ENCODE measurements around the gene TMEM242. TPM values are rescaled to one million over a fixed set of nuclear protein-coding genes. Genes with fewer than 3 reads are reported as not detected.
"Not testable (repeated sequence)": the region's sequence is repeated elsewhere in the genome, so short reads cannot be mapped to it uniquely, and the experiment has no call there.

The TMEM242 gene
- total RNA-seq, 3 donors from 2014 or later: 10.0 to 14.1 (median 13.4) TPM

- no peak overlapping the region for H3K4me3 ChIP-seq
- intact Hi-C loops (cut with DNase I, micrococcal nuclease): loop anchor here (5.0 to 10.0 kb wide), 2 partner anchors 284 to 351 kb away; no protein-coding TSS in a partner anchor
- no peak for TF ChIP-seq CTCF (IDR thresholded peaks at IDR 0.05)
- no peaks in the 10 kb centered on the region for H3K9me3 ChIP-seq
- H3K4me1 ChIP-seq (ENCODE audit: low read depth): no peaks in the 10 kb centered on the region
- DNase-seq (no peak), ATAC-seq (no peak)
- H3K36me3 ChIP-seq (ENCODE audit: low read depth): no peaks in the 10 kb centered on the region
These were observed 9.5 kb downstream of the TMEM242 start for GRCh38 chr6:157313531-157314467.

DNA sequence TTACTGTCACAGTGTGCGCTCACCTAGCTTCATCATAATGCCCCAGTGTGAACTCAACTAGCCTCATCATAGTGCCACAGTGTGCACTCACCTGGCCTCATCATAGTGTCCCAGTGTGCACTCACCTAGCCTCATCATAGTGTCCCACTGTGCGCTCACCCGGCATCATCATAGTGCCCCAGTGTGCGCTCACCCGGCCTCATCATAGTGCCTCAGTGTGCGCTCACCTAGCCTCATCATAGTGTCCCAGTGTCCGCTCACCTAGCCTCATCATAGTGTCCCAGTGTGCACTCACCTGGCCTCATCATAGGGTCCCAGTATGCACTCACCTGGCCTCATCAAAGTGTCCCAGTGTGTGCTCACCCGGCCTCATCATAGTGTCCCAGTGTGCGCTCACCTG, 10.6 kb downstream of the TMEM242 start:
- intact Hi-C loops (cut with DNase I, micrococcal nuclease): loop anchor here (5.0 to 10.0 kb wide), 2 partner anchors 285 to 352 kb away; no protein-coding TSS in a partner anchor
- no peak for TF ChIP-seq CTCF (IDR thresholded peaks at IDR 0.05)
- DNase-seq (no peak), ATAC-seq (no peak)
- no peaks in the 10 kb centered on the region for H3K4me1 ChIP-seq (ENCODE audit: low read depth)
- H3K4me3 ChIP-seq: no peak overlapping the region
- H3K36me3 ChIP-seq (ENCODE audit: low read depth): no peaks in the 10 kb centered on the region
- no peaks in the 10 kb centered on the region for H3K9me3 ChIP-seq

DNA sequence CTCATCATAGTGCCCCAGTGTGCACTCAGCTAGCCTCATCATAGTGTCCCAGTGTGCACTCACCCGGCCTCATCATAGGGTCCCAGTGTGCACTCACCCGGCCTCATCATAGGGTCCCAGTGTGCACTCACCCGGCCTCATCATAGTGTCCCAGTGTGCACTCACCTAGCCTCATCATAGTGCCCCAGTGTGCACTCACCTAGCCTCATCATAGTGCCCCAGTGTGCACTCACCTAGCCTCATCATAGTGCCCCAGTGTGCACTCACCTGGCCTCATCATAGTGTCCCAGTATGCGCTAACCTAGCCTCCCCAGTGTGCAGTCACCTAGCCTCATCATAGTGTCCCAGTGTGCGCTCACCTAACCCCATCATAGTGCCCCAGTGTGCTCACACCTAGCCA, 12.6 kb downstream of the TMEM242 start:
- not testable (repeated sequence) for H3K9me3 ChIP-seq; H3K4me3 ChIP-seq; DNase-seq; H3K4me1 ChIP-seq (ENCODE audit: low read depth); H3K36me3 ChIP-seq (ENCODE audit: low read depth)
- intact Hi-C loops (cut with DNase I, micrococcal nuclease): loop anchor here (5.0 to 10.0 kb wide), 2 partner anchors 287 to 354 kb away; no protein-coding TSS in a partner anchor
- peak; percentile 21 for ATAC-seq

DNA sequence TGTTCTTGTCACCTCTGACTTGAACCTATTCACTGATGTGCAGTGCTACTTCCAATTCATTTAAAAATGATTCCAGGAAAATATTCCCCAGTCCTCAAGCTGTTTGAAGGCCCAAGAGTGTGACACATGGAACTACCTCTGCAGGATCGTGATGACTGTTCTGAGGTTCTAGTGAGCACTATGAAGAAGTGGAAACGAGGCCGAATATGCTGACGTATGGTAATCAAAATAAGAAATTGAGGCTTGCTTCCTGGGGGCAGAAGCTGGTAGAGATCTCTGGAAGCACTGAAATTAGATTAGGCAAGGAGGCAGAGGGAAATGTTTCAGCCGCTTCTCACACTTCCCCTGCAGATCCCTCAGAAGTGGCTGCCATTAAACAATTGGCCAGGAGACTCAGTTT, 15.7 kb downstream of the TMEM242 start:
- no peak for DNase-seq
- no peak for TF ChIP-seq CTCF (IDR thresholded peaks at IDR 0.05)
- no peaks in the 10 kb centered on the region for H3K9me3 ChIP-seq
- H3K4me1 ChIP-seq (ENCODE audit: low read depth): peaks cover 22% of the 10 kb centered on the region
- no peak overlapping the region for H3K4me3 ChIP-seq
- no peak for ATAC-seq
- intact Hi-C loops (cut with DNase I, micrococcal nuclease): no loop called here
- H3K36me3 ChIP-seq (ENCODE audit: low read depth): no peaks in the 10 kb centered on the region

GRCh38 chr6:157305670-157306653, 17.4 kb downstream of the TMEM242 start:
- no peak for TF ChIP-seq CTCF (IDR thresholded peaks at IDR 0.05)
- DNase-seq (no peak), ATAC-seq (peak; percentile 3)
- Histone ChIP-seq H3K4me3 (no peak overlapping the region), H3K9me3 (no peaks in the 10 kb centered on the region), H3K36me3 (ENCODE audit: low read depth) (no peaks in the 10 kb centered on the region), H3K4me1 (ENCODE audit: low read depth) (peaks cover 22% of the 10 kb centered on the region)
- intact Hi-C loops (cut with DNase I, micrococcal nuclease): no loop called here

Measured in mucosa of descending colon (tissue), 3 donors.